Activated CD4-positive, alpha-beta T cell treated with anti-CD3 and anti-CD28 coated beads, Interleukin-2, amount 10 ng/mL, durations not matched to agents 7 days and 5 days (primary cell): Measurements from ENCODE around the gene GHRHR. TPM values are rescaled to one million over a fixed set of nuclear protein-coding genes. Genes with fewer than 3 reads are reported as not detected.

Source experiments
- CTCF ChIA-PET: fragments of 350-600 bp; sonication (Branson Sonifier 250); formaldehyde crosslinking; loops from one replicate; lab custom pipeline; 2021; ENCODE audit warnings: antibody characterized with exemption; lab: Charles Lee
- POLR2A ChIA-PET: fragments of 350-600 bp; sonication (Branson Sonifier 250); formaldehyde crosslinking; loops from one replicate; lab custom pipeline; 2021; ENCODE audit warnings: antibody characterized with exemption; lab: Charles Lee
- DNase-seq: peaks from one replicate; pipeline ENCODE4 v3.0.0-alpha.2; 2020
- H3K27ac Mint-ChIP-seq: one replicate; pipeline ENCODE4 v1.8.0; 2021; ENCODE audit warnings: mild to moderate bottlenecking, moderate library complexity, mixed read lengths
- H3K27me3 Mint-ChIP-seq: one replicate; pipeline ENCODE4 v1.8.0; 2021; ENCODE audit warnings: mixed read lengths
- H3K36me3 Mint-ChIP-seq: one replicate; pipeline ENCODE4 v1.8.0; 2021; ENCODE audit warnings: low read depth, mixed read lengths
- H3K4me1 Mint-ChIP-seq: one replicate; pipeline ENCODE4 v1.8.0; 2021; ENCODE audit warnings: mixed read lengths
- H3K4me3 Mint-ChIP-seq: one replicate; pipeline ENCODE4 v1.8.0; 2021; ENCODE audit warnings: mild to moderate bottlenecking, moderate library complexity, mixed read lengths
- H3K9me3 Mint-ChIP-seq: one replicate; pipeline ENCODE4 v1.8.0; 2021; ENCODE audit warnings: mixed read lengths
- total RNA-seq, 2 experiments: library from RNA; stranded (reverse); gene quantifications; one replicate each; pipeline ENCODE4 v1.2.3, GENCODE V29; 2021

The GHRHR gene
- total RNA-seq, 2 experiments from 2014 or later = not detected

- ChIA-PET POLR2A (no interaction called here), CTCF (no interaction called here)
- H3K4me1 Mint-ChIP-seq = no peaks in the 10 kb centered on the region
- DNase-seq = no peak
- H3K27me3 Mint-ChIP-seq = peaks cover 24% of the 10 kb centered on the region
- H3K9me3 Mint-ChIP-seq = peaks cover 2% of the 10 kb centered on the region
- H3K36me3 Mint-ChIP-seq = no peaks in the 10 kb centered on the region
- H3K27ac Mint-ChIP-seq = no peak overlapping the region
- H3K4me3 Mint-ChIP-seq = no peak overlapping the region
Observed at GRCh38 chr7:31007634-31008033, 43.9 kb downstream of the GHRHR start.

GRCh38 chr7:31014826-31015225, 51.1 kb downstream of the GHRHR start:
- Mint-ChIP-seq H3K36me3 (no peaks in the 10 kb centered on the region), H3K27me3 (peaks cover 11% of the 10 kb centered on the region), H3K4me3 (no peak overlapping the region), H3K4me1 (peaks cover 25% of the 10 kb centered on the region), H3K9me3 (peaks cover 2% of the 10 kb centered on the region), H3K27ac (no peak overlapping the region)
- CTCF ChIA-PET = no interaction called here
- POLR2A ChIA-PET = no interaction called here
- DNase-seq = no peak

- Mint-ChIP-seq H3K4me3 (no peak overlapping the region), H3K4me1 (peaks cover 36% of the 10 kb centered on the region), H3K9me3 (no peaks in the 10 kb centered on the region), H3K27ac (no peak overlapping the region), H3K36me3 (no peaks in the 10 kb centered on the region), H3K27me3 (no peaks in the 10 kb centered on the region)
- peak; percentile 8 for DNase-seq
- ChIA-PET CTCF (interaction anchor here (1.5 kb wide), 1 partner anchor 13 kb away, joined by 3 read pairs; no protein-coding TSS in a partner anchor), POLR2A (no interaction called here)
Observed at GRCh38 chr7:31017032-31017675, 53.4 kb downstream of the GHRHR start.

- H3K9me3 Mint-ChIP-seq = no peaks in the 10 kb centered on the region
- POLR2A ChIA-PET = no interaction called here
- CTCF ChIA-PET = interaction anchor here (1.5 kb wide), 1 partner anchor 13 kb away, joined by 3 read pairs; no protein-coding TSS in a partner anchor
- no peak overlapping the region for H3K27ac Mint-ChIP-seq
- H3K4me1 Mint-ChIP-seq = peaks cover 40% of the 10 kb centered on the region
- H3K27me3 Mint-ChIP-seq = no peaks in the 10 kb centered on the region
- H3K36me3 Mint-ChIP-seq = no peaks in the 10 kb centered on the region
- no peak overlapping the region for H3K4me3 Mint-ChIP-seq
- DNase-seq = no peak
Observed at GRCh38 chr7:31017721-31018120, 54.0 kb downstream of the GHRHR start.

GRCh38 chr7:31019509-31019908, 55.8 kb downstream of the GHRHR start:
- Mint-ChIP-seq H3K27me3 (no peaks in the 10 kb centered on the region), H3K4me3 (no peak overlapping the region), H3K9me3 (peaks cover 11% of the 10 kb centered on the region), H3K36me3 (peaks cover 1% of the 10 kb centered on the region), H3K27ac (peak overlapping the region; percentile 79), H3K4me1 (peaks cover 55% of the 10 kb centered on the region)
- DNase-seq = no peak
- ChIA-PET POLR2A (no interaction called here), CTCF (no interaction called here)

GRCh38 chr7:31020161-31020560, 56.4 kb downstream of the GHRHR start:
- peaks cover 1% of the 10 kb centered on the region for H3K36me3 Mint-ChIP-seq
- H3K4me3 Mint-ChIP-seq = no peak overlapping the region
- peaks cover 60% of the 10 kb centered on the region for H3K4me1 Mint-ChIP-seq
- ChIA-PET POLR2A (no interaction called here), CTCF (no interaction called here)
- peaks cover 14% of the 10 kb centered on the region for H3K9me3 Mint-ChIP-seq
- no peak for DNase-seq
- peak overlapping the region; percentile 79 for H3K27ac Mint-ChIP-seq
- no peaks in the 10 kb centered on the region for H3K27me3 Mint-ChIP-seq

- Mint-ChIP-seq H3K9me3 (peaks cover 18% of the 10 kb centered on the region), H3K27me3 (no peaks in the 10 kb centered on the region), H3K4me3 (no peak overlapping the region), H3K4me1 (peaks cover 60% of the 10 kb centered on the region), H3K36me3 (peaks cover 1% of the 10 kb centered on the region), H3K27ac (peak overlapping the region; percentile 79)
- ChIA-PET POLR2A (no interaction called here), CTCF (no interaction called here)
- no peak for DNase-seq
Observed at GRCh38 chr7:31020652-31021051, 56.9 kb downstream of the GHRHR start.

- peaks cover 1% of the 10 kb centered on the region for H3K36me3 Mint-ChIP-seq
- peaks cover 65% of the 10 kb centered on the region for H3K4me1 Mint-ChIP-seq
- peaks cover 18% of the 10 kb centered on the region for H3K9me3 Mint-ChIP-seq
- ChIA-PET POLR2A (no interaction called here), CTCF (interaction anchor here (0.9 kb wide), 1 partner anchor 18 kb away, joined by 3 read pairs; no protein-coding TSS in a partner anchor)
- H3K4me3 Mint-ChIP-seq = no peak overlapping the region
- no peaks in the 10 kb centered on the region for H3K27me3 Mint-ChIP-seq
- peak overlapping the region; percentile 58 for H3K27ac Mint-ChIP-seq
- DNase-seq = no peak
Observed at GRCh38 chr7:31022117-31022516, 58.4 kb downstream of the GHRHR start.

GRCh38 chr7:31022726-31023125, 59.0 kb downstream of the GHRHR start:
- H3K9me3 Mint-ChIP-seq = peaks cover 18% of the 10 kb centered on the region
- H3K27me3 Mint-ChIP-seq = no peaks in the 10 kb centered on the region
- H3K36me3 Mint-ChIP-seq = peaks cover 1% of the 10 kb centered on the region
- no peak overlapping the region for H3K4me3 Mint-ChIP-seq
- DNase-seq = no peak
- CTCF ChIA-PET = interaction anchor here (0.9 kb wide), 1 partner anchor 17 kb away, joined by 3 read pairs; no protein-coding TSS in a partner anchor
- H3K4me1 Mint-ChIP-seq = peaks cover 59% of the 10 kb centered on the region
- POLR2A ChIA-PET = no interaction called here
- H3K27ac Mint-ChIP-seq = peak overlapping the region; percentile 58

GRCh38 chr7:31023877-31024276, 60.1 kb downstream of the GHRHR start:
- ChIA-PET POLR2A (no interaction called here), CTCF (no interaction called here)
- Mint-ChIP-seq H3K36me3 (peaks cover 1% of the 10 kb centered on the region), H3K4me1 (peaks cover 51% of the 10 kb centered on the region), H3K4me3 (no peak overlapping the region), H3K27me3 (no peaks in the 10 kb centered on the region), H3K9me3 (peaks cover 18% of the 10 kb centered on the region), H3K27ac (peak overlapping the region; percentile 79)
- DNase-seq = peak; percentile 13

- CTCF ChIA-PET = interaction anchor here (0.8 to 1.5 kb wide), 5 partner anchors 10 to 134 kb away, joined by 3 to 4 read pairs (median 3); no protein-coding TSS in a partner anchor
- peaks cover 31% of the 10 kb centered on the region for H3K4me1 Mint-ChIP-seq
- no peaks in the 10 kb centered on the region for H3K27me3 Mint-ChIP-seq
- no peak overlapping the region for H3K4me3 Mint-ChIP-seq
- H3K9me3 Mint-ChIP-seq = peaks cover 18% of the 10 kb centered on the region
- H3K27ac Mint-ChIP-seq = no peak overlapping the region
- DNase-seq = no peak
- H3K36me3 Mint-ChIP-seq = peaks cover 1% of the 10 kb centered on the region
- POLR2A ChIA-PET = no interaction called here
Observed at GRCh38 chr7:31027161-31027965, 63.6 kb downstream of the GHRHR start.

GRCh38 chr7:31028006-31028405, 64.3 kb downstream of the GHRHR start:
- Mint-ChIP-seq H3K9me3 (peaks cover 18% of the 10 kb centered on the region), H3K4me3 (no peak overlapping the region), H3K36me3 (peaks cover 1% of the 10 kb centered on the region), H3K27ac (no peak overlapping the region), H3K4me1 (peaks cover 29% of the 10 kb centered on the region), H3K27me3 (peaks cover 3% of the 10 kb centered on the region)
- DNase-seq = no peak
- ChIA-PET POLR2A (no interaction called here), CTCF (interaction anchor here (1.0 to 1.2 kb wide), 2 partner anchors 13 to 44 kb away, joined by 3 to 4 read pairs; no protein-coding TSS in a partner anchor)

- H3K4me1 Mint-ChIP-seq = peaks cover 24% of the 10 kb centered on the region
- POLR2A ChIA-PET = no interaction called here
- no peak for DNase-seq
- peaks cover 3% of the 10 kb centered on the region for H3K27me3 Mint-ChIP-seq
- peaks cover 14% of the 10 kb centered on the region for H3K9me3 Mint-ChIP-seq
- no peak overlapping the region for H3K4me3 Mint-ChIP-seq
- peaks cover 1% of the 10 kb centered on the region for H3K36me3 Mint-ChIP-seq
- CTCF ChIA-PET = interaction anchor here (1.0 kb wide), 1 partner anchor 45 kb away, joined by 3 read pairs; no protein-coding TSS in a partner anchor
- H3K27ac Mint-ChIP-seq = no peak overlapping the region
Observed at GRCh38 chr7:31028417-31028992, 64.8 kb downstream of the GHRHR start.
